Measurements from ENCODE around the gene LRRTM4.
"Not testable (repeated sequence)": the region's sequence is repeated elsewhere in the genome, so short reads cannot be mapped to it uniquely, and the experiment has no call there.

Gene LRRTM4

DNA sequence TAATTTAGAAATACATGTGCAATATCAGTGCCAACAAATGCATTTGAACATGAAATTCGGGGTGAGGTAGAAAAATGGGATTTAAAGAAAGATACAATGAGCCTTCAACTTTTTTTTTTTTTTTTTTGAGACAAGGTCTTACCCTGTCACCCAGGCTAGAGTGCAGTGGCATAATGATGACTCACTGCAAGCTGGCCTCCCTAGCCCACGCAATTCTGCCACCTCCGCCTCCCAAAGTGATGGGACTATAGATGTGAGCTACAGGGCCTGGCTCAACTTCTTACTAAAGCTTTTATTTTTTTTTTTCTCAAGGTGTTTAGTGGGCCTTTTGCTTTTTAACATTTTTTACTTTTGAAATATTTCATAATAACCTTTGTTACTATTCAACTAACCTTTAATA lies 365.6 kb downstream of the LRRTM4 start:
- no peak for DNase-seq

DNA sequence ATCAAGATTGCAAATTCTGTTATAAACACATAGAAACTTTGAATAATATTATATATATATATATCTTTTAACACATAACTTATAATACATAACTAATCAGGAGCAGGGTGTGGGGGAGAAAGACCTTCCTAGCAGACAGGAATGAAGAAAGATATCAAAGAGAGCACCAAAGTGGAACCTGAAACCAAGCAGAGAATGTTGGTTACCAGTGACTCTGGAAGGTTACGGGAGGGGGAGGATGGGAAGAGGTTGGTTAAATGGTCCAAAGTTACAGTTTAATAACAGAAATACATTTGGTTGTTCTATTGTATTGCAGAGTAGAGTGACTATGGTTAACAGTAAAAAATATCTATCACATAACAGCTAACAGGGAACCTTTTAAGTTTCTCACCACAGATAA lies 366.7 kb downstream of the LRRTM4 start:
- DNase-seq: no peak

DNA sequence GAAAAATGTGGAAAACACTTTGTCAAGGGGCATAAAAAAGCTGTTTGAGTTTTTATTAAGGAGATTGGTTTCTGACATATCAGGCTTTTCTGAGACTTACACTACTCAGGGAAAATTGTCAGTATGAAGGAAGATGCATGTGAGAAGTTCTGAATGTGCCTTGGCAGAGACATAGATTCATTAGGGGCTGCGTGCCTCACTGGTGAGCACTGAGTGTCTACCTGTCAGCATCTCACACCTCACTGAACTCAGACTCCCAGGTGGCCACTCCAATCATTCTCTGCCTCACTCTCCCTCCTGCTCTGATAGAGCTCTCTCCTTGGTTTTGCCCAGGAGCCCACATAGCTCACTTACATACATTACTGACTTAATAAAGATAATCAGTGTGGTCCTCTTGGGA lies 372.6 kb downstream of the LRRTM4 start:
- DNase-seq: no peak

DNA sequence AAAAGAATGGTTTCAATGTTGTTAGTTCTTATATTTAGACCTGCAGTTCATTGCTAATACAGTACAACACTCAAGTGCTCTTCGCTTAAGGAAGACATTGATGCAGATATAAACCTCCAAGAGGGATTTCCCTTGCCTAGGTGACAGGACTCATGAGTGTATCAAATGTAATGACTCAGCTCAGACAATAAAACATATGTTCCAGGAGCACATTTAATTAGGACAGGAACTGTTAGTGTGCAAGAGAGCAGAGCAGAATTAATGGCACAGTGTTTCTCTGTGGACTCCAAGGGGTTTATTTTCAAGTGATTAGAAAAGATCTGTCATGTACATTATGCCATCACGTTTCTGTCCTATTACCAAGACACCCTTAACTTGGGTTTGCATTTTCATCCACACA lies 375.0 kb downstream of the LRRTM4 start:
- peak; percentile 73 for DNase-seq

DNA sequence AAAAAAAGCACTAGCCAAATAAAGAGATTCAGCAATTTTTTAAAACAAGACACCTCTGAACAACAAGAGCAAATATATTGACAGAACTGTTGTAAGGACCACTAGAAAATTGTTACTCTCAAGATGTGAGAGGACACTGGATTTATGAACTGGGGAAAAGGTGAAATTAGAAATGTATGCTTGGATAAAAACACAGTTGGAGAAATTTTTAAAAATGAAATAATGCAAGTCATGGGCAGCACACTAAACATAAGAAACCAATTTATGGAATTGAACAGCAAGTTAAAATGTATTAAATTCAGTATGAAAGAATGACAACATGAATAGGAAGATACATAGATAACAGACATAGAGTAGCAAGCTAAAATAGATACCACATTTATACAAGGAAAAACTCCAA lies 377.4 kb downstream of the LRRTM4 start:
- DNase-seq: no peak

DNA sequence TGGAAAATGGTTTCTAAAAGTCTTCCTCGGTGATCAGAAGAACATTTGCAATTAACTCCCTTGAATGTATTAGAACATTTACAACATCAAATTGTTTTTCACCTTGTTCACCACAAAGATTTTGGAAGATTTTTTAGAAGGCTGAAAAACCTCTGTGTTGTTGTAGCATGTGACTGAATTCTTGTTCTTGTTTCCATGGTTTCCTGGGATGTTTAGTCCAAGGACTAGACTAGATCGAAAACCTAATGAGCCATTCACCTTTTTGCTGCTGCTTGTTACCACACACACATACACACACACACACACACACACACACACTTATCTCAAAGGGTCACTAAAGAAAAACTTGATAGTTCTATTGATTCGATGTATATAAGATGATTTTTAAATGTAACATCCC lies 380.0 kb downstream of the LRRTM4 start:
- DNase-seq: no peak

DNA sequence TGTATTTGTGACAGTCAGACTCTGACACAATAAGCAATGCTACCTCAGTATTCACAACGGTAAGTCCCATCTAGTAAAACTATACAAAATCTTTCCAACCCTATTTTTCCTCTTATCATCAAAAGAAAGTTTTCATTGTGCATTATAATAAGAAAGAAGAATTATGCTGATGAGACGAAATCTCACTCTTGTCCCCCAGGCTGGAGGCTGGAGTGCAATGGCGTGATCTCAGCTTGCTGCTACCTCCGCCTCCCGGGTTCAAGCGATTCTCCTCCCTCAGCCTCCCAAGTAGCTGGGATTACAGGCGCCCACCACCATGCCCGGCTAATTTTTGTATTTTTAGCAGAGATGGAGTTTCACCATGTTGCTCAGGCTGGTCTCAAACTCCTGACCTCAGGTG lies 393.7 kb downstream of the LRRTM4 start:
- not testable (repeated sequence) for DNase-seq

DNA sequence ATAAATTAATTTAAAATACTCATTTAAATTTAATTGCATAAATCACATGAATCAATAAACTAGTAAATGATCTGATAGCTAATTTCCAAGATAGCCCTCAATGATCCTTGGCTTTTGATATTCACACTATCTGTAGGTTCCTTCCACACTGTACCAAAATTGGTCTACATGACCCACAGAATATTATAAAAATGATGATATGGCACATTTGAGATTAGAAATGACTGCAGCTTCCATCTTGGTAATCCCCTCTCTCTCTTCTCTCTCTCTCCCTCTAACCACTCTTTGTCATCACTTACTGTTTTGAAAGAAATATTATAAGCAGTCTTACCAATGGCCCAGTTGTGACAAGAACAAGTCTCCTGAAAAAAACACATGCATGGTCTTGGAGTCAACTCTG lies 394.8 kb downstream of the LRRTM4 start:
- no peak for DNase-seq

DNA sequence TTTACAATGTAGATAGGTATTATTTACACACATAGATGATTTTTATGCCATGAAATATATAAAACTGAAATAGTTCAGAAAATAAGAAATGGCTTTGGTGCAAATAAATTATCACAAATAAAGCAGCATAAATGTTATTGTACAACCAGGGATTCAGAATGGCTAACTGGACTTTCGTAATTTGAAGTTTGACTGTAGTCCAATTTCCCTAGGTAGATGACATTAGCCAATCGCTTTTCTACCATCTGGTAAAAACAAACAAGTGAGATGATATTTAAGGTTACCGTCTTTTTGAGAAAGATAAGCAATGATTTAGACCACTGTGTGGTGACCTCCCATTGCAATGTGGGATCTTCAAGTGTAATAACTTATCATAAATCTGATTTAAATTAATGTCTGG lies 400.7 kb downstream of the LRRTM4 start:
- no peak for DNase-seq

DNA sequence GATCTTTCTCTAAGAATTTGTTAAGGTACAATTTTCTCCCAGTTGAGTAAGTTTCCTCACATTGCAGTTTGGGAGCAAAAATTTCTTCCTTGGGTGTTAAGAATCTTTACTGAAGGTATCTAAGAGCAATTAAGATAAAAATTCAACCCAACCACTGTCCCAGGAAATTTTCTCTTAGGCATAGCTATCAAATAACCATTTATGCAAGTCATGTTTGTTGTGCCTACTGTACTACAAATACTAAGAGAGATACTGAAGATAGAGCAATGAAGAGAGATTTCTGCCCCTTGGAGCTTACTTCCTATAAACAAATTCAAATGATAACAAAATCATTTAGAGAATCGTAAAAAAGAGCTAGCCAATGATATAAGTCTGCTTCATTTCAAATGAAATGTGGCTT lies 402.8 kb downstream of the LRRTM4 start:
- DNase-seq: no peak

DNA sequence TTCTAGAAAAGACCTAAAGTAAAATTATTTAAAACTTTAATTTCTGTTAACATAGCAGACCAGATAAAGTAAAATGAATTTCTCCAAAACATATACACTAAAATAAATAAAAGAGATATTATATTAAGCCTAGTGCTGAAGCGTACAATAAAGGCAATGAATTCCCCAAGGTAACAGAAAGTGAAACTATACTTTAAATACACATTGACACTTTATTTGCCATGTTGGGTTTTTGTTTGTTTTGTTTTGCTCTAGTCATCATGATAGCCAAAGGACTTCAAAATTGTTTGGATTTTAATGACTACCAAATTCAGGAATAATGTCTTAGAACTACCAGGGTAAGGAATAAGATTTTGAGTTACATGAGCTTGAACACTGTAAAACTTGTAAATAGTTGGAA lies 413.3 kb downstream of the LRRTM4 start:
- DNase-seq: no peak

DNA sequence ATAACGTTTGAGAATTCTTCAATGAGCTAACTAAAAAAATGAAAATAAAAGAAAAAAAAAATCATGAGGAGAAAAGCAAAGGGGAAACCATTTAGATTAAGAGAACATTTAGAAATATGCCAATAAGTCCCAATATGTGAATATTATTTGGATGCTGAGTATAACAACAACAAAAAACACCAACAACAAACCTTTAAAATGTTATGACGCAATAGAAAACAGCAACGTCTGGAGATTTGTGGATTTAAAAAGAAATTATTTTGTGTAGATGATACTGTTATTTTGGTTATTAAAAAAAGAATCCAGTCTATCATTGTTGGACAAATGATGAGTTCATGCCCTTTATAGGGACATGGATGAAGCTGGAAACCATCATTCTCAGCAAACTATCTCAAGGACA lies 417.2 kb downstream of the LRRTM4 start:
- DNase-seq: no peak

DNA sequence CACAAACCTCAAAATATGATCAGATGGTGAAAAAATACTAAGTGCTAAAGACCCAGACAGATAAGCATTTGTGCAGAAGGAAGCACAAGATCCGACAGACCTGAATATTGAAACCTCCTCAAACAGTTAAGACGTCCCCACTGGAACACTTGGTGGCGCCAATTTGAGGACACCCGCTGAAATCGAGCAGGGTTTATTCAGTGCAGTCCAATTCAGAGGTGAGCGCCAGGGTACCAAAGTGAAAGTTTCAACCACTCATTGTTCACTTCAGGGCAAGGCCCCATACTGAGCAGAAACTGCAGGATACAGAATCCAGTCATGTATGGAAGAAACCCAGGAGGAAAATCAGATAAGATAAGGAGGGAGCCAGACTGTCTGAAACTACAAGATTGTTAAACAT lies 417.6 kb downstream of the LRRTM4 start:
- DNase-seq: no peak

DNA sequence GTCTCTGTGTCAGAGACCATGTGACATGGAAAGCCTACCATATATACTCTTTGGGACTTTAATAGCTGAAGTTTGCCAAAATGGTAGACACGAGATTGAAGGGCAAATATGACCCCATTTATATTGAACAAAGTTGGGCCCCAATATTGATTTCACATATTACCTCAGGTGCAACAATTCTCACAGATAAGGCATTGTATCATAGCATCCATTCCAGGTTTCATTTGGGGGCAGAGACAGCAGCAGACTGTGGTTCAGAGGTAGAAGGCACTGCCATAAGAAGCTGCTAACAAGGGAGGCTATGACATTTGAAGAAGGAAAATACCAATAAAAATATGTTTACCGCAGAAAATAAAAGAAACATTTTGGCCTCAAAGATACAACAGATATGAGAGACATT lies 419.2 kb downstream of the LRRTM4 start:
- no peak for DNase-seq

DNA sequence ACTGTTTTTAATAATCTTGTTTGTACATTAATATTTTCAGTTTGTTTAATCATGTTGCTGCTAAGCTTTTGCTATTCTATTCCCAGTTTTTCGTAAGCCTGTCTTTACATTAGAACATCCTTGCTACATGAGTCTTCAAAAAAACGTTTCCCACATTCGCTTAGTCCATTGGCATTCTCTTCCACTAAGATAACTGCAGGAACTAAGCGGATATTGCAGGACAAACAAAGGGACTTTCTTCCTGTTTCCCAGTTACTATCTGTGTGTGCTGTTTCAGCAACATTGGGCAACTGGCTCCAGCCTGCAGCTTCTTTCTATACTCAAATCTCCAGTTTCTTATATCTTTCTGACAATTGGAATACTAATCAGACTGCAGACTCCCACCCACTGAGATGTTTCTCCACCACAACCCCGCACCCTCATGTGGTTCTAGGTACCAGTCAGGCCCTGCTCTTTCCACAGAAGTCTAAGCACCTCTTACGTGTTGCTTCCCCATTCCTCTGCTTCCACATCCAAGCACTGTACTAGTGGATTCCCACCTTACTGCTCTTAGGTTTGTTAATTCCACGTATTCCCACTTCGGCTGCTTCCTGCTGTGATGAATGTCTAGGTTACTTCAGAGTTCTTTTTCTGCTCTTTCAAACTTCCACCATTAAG lies 420.3 kb downstream of the LRRTM4 start:
- DNase-seq: no peak

DNA sequence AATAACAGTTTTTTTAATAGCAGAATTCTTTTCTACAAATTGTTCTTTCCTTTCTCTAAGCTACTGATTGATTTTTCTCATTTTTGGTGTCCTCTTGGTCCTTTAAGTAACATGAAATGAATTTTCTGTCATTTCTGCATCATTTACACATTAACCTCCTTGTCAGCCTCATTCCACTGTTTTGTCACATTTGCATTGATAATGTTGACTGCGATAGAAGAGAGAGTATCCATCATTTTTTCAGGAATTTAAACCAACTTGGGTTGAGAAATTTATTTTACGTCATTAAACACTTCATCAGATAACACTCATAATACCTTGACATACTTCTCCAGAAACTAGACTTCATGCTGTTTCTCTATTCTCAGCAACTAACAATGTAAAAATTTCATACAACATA lies 422.2 kb downstream of the LRRTM4 start:
- no peak for DNase-seq

DNA sequence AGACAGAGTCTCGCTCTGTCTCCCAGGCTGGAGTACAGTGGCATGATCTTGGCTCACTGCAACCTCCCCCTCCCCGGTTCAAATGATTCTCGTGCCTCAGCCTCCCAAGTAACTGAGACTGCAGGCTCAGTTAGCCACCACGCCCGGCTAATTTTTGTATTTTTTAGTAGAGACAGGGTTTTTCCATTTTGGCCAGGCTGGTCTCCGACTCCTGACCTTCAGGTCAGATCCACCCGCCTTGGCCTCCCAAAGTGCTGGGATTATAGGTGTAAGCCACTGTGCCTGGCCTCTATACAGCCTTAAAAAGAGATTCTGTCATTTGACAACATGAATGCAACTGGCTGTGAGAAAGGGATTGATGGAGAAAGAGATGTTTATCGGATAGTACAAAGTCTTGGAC lies 426.7 kb downstream of the LRRTM4 start:
- not testable (repeated sequence) for DNase-seq

DNA sequence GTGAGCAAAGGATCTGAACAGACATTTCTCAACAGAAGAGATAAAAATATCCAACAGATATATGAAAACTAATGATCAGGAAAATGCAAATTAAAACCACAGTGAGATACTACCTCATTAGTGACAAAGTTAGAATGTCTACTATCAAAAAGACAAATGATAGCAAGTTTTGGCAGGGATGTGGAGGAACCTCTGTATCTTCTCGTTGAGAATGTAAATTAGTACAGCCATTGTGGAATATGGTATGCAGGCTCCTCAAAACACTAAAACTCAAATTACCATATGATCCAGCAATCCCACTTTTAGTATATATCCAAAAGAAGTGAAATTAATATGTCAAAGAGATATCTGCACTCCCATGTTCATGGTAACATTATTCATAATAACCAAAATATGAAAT lies 427.1 kb downstream of the LRRTM4 start:
- no peak for DNase-seq

DNA sequence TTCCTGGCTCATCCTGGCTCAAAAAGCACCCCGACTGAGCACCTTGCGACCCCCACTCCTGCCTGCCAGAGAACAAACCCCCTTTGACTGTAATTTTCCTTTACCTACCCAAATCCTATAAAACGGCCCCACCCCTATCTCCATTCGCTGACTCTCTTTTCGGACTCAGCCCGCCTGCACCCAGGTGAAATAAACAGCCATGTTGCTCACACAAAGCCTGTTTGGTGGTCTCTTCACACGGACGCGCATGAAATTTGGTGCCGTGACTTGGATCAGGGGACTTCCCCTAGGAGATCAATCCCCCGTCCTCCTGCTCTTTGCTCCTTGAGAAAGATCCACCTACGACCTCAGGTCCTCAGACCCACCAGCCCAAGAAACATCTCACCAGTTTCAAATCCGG lies 433.8 kb downstream of the LRRTM4 start:
- not testable (repeated sequence) for DNase-seq

DNA sequence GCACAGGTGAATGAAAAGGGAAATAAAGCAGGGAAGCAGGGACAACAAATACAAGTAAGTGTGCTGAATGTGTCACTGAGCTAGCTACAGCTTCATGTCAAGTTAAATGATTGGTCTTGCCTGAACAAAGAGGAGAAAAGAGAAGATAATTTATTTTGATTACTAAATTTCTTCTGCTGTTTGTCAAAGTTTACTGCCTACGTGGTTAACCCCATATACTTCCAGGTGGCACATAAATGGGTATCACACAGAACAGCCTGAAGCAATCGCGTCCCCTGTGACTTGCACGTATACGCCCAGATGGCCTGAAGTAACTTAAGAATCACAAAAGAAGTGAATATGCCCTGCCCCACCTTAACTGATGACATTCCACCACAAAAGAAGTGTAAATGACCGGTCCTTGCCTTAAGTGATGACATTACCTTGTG lies 434.2 kb downstream of the LRRTM4 start:
- DNase-seq: no peak

DNA sequence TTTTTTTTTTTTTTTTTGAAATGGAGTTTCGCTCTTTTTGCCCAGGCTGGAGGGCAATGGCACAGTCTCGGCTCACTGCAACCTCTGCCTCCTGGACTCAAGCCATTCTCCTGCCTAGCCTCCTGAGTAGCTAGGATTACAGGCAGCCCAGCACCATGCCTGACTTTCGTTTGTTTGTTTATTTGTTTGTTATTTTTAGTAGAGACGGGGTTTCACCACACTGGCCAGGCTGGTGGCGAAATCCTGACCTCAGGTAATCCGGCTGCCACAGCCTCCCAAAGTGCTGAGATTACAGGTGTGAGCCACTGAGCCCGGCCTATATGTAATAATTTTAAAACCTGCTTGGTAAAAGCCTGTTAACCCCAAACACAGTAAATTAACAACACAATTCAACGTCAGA lies 435.7 kb downstream of the LRRTM4 start:
- DNase-seq: no peak

DNA sequence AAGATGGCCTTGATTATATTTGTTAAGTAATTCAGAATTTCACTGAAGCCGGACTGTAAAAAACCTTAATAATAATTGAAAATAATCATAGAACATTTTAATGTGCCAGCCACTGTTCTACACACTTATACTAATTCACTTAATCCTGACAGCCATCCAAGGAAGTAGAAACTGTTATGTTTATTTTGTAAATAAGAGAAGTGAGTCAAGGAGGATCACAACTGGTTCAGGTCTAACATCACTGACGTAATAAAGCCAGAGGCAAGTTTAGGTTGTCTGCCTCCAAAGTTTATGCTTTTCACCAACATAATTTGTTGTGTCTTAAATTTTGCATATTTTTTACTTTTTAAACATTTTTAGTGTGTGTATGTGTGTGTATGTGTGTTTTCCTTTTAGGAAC lies 436.1 kb downstream of the LRRTM4 start:
- DNase-seq: no peak

DNA sequence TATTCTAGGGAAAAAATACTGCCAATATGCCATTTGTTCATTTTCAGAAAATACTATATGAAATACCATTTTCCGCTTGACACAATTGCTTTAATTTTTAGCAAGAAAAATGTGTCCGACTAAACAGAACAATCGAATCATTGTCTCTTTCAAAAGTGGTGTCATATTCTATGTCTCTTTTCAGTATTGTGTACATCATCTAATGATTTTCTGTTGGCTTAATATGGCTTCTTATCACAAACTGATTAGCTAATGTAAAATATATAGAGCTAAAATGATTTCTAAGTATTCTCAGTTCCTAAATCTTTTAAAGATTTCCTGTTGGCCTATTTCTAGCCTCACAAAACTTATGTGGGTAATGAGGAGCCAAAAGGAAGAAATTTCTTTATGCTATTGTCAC lies 436.6 kb downstream of the LRRTM4 start:
- DNase-seq: no peak

DNA sequence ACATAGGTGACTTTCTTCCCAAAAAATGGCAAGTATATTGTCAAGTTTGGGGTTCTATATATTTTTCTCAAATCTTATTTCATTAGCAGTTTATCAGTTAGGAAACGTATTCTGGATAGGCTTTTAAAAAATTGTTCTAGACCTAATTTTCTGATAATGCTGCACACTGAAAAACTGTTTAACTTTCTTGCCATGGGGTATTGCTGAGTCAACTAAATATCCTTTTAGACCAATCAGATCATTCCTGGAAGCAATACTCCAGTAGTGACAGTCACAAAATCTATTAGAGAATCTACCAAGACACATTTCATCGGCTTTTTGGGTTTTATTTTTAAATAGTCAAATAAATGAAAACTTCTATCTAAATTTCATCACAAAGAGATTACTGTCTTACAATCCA lies 440.6 kb downstream of the LRRTM4 start:
- DNase-seq: no peak

DNA sequence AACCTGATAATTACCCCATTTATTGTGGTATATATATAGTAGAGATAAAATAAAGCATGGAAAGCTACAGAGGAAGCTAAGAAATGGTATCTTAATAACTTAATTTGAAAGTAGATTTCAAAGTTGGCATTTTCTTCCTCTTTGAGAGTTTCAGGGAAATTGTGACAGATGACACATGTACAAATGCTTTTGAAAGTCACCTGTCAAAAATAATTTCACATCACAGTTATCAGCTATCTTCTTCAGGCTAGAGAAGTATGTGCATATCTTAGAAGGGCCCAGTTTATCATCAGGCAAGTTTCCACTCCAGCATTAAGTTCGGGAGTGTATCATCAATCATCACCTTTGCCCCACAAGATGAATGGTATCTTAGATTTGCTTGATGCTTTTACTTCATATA lies 457.9 kb downstream of the LRRTM4 start:
- DNase-seq: no peak

DNA sequence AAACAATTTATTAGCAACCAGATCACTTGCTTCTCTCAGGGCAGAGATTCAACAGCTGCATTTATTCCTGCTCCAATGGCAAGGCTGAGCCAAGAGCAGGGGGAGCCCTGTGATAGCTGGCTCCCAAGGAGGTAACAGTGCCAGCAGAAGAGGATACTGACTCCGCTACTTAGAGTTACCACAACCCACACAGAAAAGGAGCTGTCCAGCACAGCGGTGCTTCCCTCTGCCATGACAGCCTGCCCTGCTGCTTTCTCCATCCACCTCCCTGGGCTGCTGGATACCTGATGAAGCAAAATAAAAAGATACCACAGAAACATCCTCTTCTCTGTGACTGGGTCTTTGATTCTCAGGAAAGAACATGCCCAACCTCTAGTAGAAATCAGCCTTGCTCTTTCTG lies 467.2 kb downstream of the LRRTM4 start:
- no peak for DNase-seq
